ENCODE data around the gene RAC3. TPM values are rescaled to one million over a fixed set of nuclear protein-coding genes. Genes with fewer than 3 reads are reported as not detected.

The RAC3 gene
- total RNA-seq, 1 experiment from 2014 or later: 176 TPM

- in situ Hi-C loops (cut with HindIII; ENCODE audit: low sequenced_read_pairs): no loop called here
- DNase-seq (ENCODE audit: low spot score): no peak
These were observed 19.5 kb downstream of the RAC3 start for GRCh38 chr17:82050761-82051641.

- peak; percentile 77 for DNase-seq (ENCODE audit: low spot score)
- in situ Hi-C loops (cut with HindIII; ENCODE audit: low sequenced_read_pairs): no loop called here
These were observed 20.5 kb downstream of the RAC3 start, which contains the start of the genes GPS1 and RFNG for GRCh38 chr17:82051776-82052637. GPS1 (plus strand) TSS chr17:82051898; CDS start chr17:82051932, 34 bp downstream. RFNG (minus strand) TSS chr17:82051811; CDS start chr17:82051766, 45 bp downstream.

- DNase-seq (ENCODE audit: low spot score): no peak
- in situ Hi-C loops (cut with HindIII; ENCODE audit: low sequenced_read_pairs): no loop called here
These were observed 21.2 kb downstream of the RAC3 start for GRCh38 chr17:82052638-82053059.

- in situ Hi-C loops (cut with HindIII; ENCODE audit: low sequenced_read_pairs): no loop called here
- DNase-seq (ENCODE audit: low spot score): no peak
These were observed 21.7 kb downstream of the RAC3 start for GRCh38 chr17:82053130-82053529.

- DNase-seq (ENCODE audit: low spot score): no peak
- in situ Hi-C loops (cut with HindIII; ENCODE audit: low sequenced_read_pairs): no loop called here
These were observed 22.2 kb downstream of the RAC3 start for GRCh38 chr17:82053556-82054263.

- no peak for DNase-seq (ENCODE audit: low spot score)
- in situ Hi-C loops (cut with HindIII; ENCODE audit: low sequenced_read_pairs): no loop called here
These were observed 23.0 kb downstream of the RAC3 start for GRCh38 chr17:82054351-82055022.

DNA sequence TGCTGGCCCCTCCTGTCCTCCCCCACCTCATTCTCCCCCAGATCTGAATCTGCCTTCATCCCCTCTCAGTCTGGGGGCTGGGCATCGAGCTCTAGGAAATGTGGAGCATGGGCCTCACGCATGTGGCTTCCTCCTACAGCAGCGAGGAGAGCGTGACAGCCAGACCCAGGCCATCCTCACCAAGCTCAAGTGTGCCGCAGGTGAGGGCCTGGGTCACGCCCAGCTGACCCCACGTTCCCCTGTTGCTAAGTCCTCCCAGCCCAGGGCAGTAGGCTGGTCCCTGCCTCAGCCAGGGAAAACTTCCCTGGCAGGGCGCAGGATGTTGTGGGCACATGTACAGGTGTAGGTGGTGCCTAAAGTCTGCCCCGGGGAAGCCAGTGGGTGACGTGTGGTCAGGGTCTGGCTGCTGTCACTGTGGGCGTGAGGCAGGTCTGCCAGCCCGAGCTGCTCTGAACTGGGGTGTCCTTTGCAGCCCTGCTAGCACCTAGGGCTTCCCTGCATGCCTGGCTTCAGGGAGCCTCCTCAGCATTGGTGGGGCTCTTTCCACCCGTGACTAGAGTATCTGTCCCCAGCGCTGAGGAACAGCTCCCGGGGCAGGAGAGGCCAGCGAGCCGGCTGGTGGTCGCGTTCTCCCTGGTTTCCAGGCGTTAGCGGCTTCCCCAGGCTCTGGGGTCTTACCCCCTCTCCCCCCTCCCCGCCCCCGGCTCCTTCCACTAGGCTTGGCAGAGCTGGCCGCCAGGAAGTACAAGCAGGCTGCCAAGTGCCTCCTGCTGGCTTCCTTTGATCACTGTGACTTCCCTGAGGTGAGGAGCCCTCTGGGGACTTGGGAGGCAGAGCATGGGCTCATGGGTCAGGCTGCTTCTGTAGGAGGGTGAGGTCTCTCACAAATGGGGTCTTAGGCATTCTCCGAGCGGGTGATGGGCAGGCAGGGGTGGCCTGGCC, 23.8 kb downstream of the RAC3 start:
- no peak for DNase-seq (ENCODE audit: low spot score)
- in situ Hi-C loops (cut with HindIII; ENCODE audit: low sequenced_read_pairs): no loop called here

GRCh38 chr17:82055965-82056728, 24.7 kb downstream of the RAC3 start:
- in situ Hi-C loops (cut with HindIII; ENCODE audit: low sequenced_read_pairs): no loop called here
- no peak for DNase-seq (ENCODE audit: low spot score)

DNA sequence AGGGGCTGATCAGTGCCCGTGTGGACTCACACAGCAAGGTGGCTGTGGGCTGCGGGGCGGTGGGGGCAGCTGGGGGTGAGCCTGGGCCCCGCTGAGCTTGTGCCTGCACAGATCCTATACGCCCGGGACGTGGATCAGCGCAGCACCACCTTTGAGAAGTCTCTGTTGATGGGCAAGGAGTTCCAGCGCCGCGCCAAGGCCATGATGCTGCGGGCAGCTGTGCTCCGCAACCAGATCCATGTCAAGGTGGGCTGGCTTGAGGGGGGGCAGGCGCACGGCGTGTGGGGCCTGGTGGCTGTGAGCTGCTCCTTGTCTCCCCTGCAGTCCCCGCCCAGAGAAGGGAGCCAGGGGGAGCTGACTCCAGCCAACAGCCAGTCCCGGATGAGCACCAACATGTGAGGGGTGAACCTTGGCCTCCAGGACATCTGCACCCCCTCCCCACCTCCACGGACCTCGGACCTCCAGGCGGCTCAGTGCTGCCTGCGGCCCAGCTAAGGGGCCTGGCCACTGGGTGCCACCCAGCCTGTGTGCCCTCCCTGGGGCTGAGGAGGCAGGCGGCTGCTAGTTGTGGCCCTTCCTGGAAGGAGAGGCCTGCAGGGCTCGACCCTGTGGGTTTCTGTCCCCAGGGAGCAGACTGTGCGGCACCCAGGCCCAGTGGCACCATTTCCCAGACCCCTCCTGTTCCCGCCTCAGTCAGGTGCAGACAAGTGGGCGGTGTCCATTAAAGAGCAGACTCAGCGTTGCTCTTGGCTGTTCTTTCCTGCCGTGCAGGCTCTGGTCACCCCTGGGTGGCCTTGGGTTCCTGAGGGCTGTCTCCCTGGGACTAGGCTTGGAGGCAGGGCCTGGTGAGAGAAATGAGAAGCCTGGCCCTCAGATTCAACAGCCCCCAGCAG, 25.5 kb downstream of the RAC3 start:
- in situ Hi-C loops (cut with HindIII; ENCODE audit: low sequenced_read_pairs): no loop called here
- DNase-seq (ENCODE audit: low spot score): no peak

- DNase-seq (ENCODE audit: low spot score): no peak
- in situ Hi-C loops (cut with HindIII; ENCODE audit: low sequenced_read_pairs): no loop called here
These were observed 26.9 kb downstream of the RAC3 start for GRCh38 chr17:82058230-82058854.

DNA sequence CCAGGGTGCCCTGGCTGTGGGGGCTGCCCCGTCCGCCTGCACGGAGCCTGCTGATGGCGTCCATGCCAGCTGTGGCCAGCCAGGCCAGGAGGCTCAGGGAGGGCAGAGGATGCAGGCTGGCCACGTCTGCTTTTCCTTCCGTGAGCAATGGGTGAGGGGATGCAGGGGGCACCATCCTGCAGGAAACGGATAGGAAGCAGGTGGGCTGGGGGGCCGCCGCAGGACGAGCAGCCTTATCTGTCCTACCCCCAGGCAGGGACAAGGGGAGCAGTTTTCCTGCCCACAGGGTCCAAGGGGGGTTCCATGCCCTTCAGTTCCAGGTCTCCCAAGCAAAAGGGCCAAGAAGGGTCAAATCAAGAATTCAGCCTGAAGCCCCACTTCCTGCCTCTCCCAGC, 27.4 kb downstream of the RAC3 start:
- in situ Hi-C loops (cut with HindIII; ENCODE audit: low sequenced_read_pairs): no loop called here

DNA sequence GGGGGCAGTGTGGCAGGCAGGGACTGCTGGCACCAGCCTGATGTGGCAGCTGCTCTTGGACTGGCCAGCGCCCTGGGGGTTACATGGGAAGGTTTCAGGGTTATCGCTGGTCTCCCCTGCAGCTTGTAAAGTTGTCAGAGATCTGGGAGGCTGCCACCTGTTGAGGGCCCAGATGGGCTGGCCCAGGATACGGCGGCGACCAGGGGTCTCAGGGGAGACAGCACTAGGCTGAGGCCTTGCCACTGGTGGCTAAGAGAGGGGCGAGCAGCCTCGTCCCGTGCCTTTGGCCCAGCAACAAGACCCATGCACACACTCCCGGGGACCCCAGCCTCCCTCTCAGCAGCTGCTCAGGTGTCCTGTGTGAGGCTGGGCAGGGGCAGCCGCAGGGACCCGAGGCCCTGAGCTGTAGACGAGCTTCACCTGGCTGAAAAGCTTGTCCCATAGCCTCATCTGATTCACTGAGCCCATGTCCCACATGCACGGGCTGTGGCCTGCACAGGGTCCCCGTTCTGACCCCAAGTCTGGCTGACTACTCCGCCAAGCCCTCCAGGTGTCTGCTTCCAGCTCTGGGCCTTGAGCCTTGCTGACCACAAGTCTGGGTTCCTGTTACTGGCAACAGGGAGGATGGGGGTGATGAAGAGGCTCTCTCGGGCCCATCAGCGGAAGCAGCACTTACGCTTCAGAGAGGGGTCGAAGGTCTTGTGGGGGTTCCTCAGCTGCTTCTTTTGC, 28.0 kb downstream of the RAC3 start:
- in situ Hi-C loops (cut with HindIII; ENCODE audit: low sequenced_read_pairs): no loop called here
- no peak for DNase-seq (ENCODE audit: low spot score)

More for the DNA sequence above, 27.4 kb downstream of the RAC3 start:
- DNase-seq (ENCODE audit: low spot score): no peak

- DNase-seq (ENCODE audit: low spot score): no peak
- in situ Hi-C loops (cut with HindIII; ENCODE audit: low sequenced_read_pairs): no loop called here
These were observed 28.5 kb downstream of the RAC3 start for GRCh38 chr17:82060001-82060380.

DNA sequence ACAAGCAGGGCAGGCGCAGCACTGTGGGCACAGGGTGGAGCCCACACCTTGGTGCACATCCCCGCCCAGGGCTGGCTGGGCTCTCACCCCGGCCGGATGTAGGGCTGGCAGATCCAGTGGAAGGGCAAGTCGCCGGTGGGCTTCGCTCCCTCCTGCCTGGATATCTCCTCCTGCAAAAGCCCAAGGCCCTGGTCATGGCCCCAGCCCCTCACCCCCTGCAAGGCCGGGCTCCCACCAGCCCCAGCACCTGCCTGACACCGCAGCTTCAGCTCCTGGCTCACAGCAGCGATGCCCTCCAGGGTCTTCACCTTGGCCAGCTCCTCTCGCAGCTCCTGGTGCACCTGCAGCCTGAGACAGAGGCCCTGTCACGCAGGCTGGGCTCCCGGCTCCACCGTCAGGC, 29.1 kb downstream of the RAC3 start:
- in situ Hi-C loops (cut with HindIII; ENCODE audit: low sequenced_read_pairs): no loop called here

More for the DNA sequence above, 29.1 kb downstream of the RAC3 start:
- DNase-seq (ENCODE audit: low spot score): no peak

All from G401 (cell line).